Psoas muscle (tissue), 8 donors: ENCODE measurements around the gene NGF. TPM values are rescaled to one million over a fixed set of nuclear protein-coding genes. Genes with fewer than 3 reads are reported as not detected.
"Not testable (repeated sequence)": the region's sequence is repeated elsewhere in the genome, so short reads cannot be mapped to it uniquely, and the experiment has no call there.

ENCODE experiments used
- ATAC-seq, 4 donors: fragments of 200-7000 bp; cut with Tn5 transposase; one replicate each; pipeline ENCODE4 v1.9.1; 2020; ENCODE audit warnings: moderate library complexity in 3 of 4, mild to moderate bottlenecking in 2 of 4
- DNase-seq, 2 donors: peaks; one replicate each; pipeline ENCODE4 v3.0.0-alpha.2; 2020
- H3K27ac ChIP-seq: fragments of 200-600 bp; one replicate; pipeline ENCODE4 v1.8.0; 2022
- H3K27me3 ChIP-seq, 3 donors: fragments of 200-600 bp in 1 of 3; one replicate each; pipeline versions ENCODE4 v1.6.1 to v1.8.0; 2013 to 2022; ENCODE audit warnings: low read length in 2 of 3, mild to moderate bottlenecking in 2 of 3, moderate library complexity in 1 of 3; ENCODE audit not compliant: insufficient read depth in 3 of 3
- H3K36me3 ChIP-seq, 2 donors: fragments of 200-600 bp in 1 of 2; one replicate each; pipeline versions ENCODE4 v1.6.1 to v1.8.0; 2013 to 2022; ENCODE audit warnings: low read depth in 1 of 2, mild to moderate bottlenecking in 1 of 2, moderate library complexity in 1 of 2; ENCODE audit not compliant: insufficient read depth in 1 of 2
- H3K4me1 ChIP-seq: fragments of 200-600 bp; one replicate; pipeline ENCODE4 v1.8.0; 2022
- H3K4me3 ChIP-seq: fragments of 200-600 bp; one replicate; pipeline ENCODE4 v1.8.0; 2022; ENCODE audit warnings: mild to moderate bottlenecking
- H3K9me3 ChIP-seq: fragments of 200-600 bp; one replicate; pipeline ENCODE4 v1.8.0; 2022
- CTCF ChIP-seq: fragments of 200-600 bp; IDR thresholded peaks from one replicate; pipeline ENCODE4 v1.8.0; 2022; ENCODE audit warnings: antibody characterized with exemption
- WGBS, 3 donors: extraction: QIAGEN DNeasy Blood & Tissue Kit; methylation state at CpG; one replicate each; pipeline versions ENCODE4 v1.1.6 to v1.1.7; 2013; 5-methylcytosine and 5-hydroxymethylcytosine counted together
- intact Hi-C, 2 donors: fragments of 100-400 bp; cut with DNase I; formaldehyde crosslinking; loops; one replicate each; pipeline versions ENCODE4 v1.11.0 to v1.14.2; 2022
- polyA plus RNA-seq, 3 donors: library from polyadenylated mRNA; stranded (reverse); fragments of 200-250 nt; gene quantifications; one replicate each; pipeline ENCODE4 v1.2.3, GENCODE V29; 2013
- total RNA-seq, 4 donors: library from RNA; stranded (reverse); fragmentation: NEBNext Ultra II Directional in 2 of 4; extraction: Animal tissue kit (Norgen Biotek cat#: 25700) in 2 of 4; gene quantifications; one replicate each; pipeline versions ENCODE4 v1.2.1 to v1.2.4, GENCODE V29; 2021 to 2023
- donor health status: healthy with polysubstance abuse.
- donor health status: DM: no; HTN: no; CAD: no; lungs with moderate emphysema.
- donor health status: Bipolar disorder and iron deficiency.
- donor health status: healthy.
- donor health status: DM: yes; HTN: yes; CAD: no.
- donor health status: DM: no; HTN: no; CAD: no.
- donor health status: DM: no; HTN: no; CAD: no.
- donor health status: DM: yes; HTN: yes; CAD: no.

NGF gene
- total and polyA plus RNA-seq, 7 donors, result 0.27 to 1.4 (median 0.57) TPM

GRCh38 chr1:115313182-115313581 lies 24.9 kb downstream of the NGF start:
- H3K27ac ChIP-seq, result no peak overlapping the region

GRCh38 chr1:115312742-115313141 lies 25.3 kb downstream of the NGF start:
- TF ChIP-seq CTCF, result no peak
- Histone ChIP-seq H3K4me1 (no peaks in the 10 kb centered on the region), H3K27me3 (no peaks in the 10 kb centered on the region), H3K36me3 (no peaks in the 10 kb centered on the region), H3K27ac (no peak overlapping the region), H3K9me3 (no peaks in the 10 kb centered on the region), H3K4me3 (no peak overlapping the region)
- no peak for DNase-seq
- intact Hi-C loops, result no loop called here
- no peak for ATAC-seq

More at GRCh38 chr1:115313182-115313581, 24.9 kb downstream of the NGF start:
- no peak for DNase-seq
- Histone ChIP-seq H3K27me3 (no peaks in the 10 kb centered on the region), H3K4me1 (no peaks in the 10 kb centered on the region), H3K36me3 (no peaks in the 10 kb centered on the region), H3K9me3 (no peaks in the 10 kb centered on the region), H3K4me3 (no peak overlapping the region)
- no peak for ATAC-seq
- intact Hi-C loops, result no loop called here
- 60 to 75% (median 71%) methylated on average over 1 of the region's 1 CpG for WGBS, 3 donors
- TF ChIP-seq CTCF, result no peak

GRCh38 chr1:115311474-115311989 lies 26.5 kb downstream of the NGF start:
- no peak for ATAC-seq
- 86 to 95% (median 89%) methylated on average over 1 of the region's 1 CpG for WGBS, 3 donors
- Histone ChIP-seq H3K9me3 (no peaks in the 10 kb centered on the region), H3K27me3 (no peaks in the 10 kb centered on the region), H3K4me1 (no peaks in the 10 kb centered on the region), H3K4me3 (no peak overlapping the region), H3K36me3 (no peaks in the 10 kb centered on the region), H3K27ac (no peak overlapping the region)
- intact Hi-C loops, result no loop called here
- no peak for DNase-seq
- no peak for TF ChIP-seq CTCF

- no peaks in the 10 kb centered on the region for H3K27me3 ChIP-seq
- intact Hi-C loops, result no loop called here
- H3K4me1 ChIP-seq, result no peaks in the 10 kb centered on the region
- 85 to 90% (median 89%) methylated on average over 2 of the region's 2 CpGs for WGBS, 3 donors
- no peak overlapping the region for H3K4me3 ChIP-seq
- H3K9me3 ChIP-seq, result no peaks in the 10 kb centered on the region
- H3K27ac ChIP-seq, result no peak overlapping the region
- ATAC-seq (no peak), DNase-seq (no peak)
- H3K36me3 ChIP-seq, result no peaks in the 10 kb centered on the region
- no peak for TF ChIP-seq CTCF
Observed at GRCh38 chr1:115310581-115311473, 27.2 kb downstream of the NGF start.

GRCh38 chr1:115309504-115309903 lies 28.5 kb downstream of the NGF start:
- H3K27me3 ChIP-seq, ATAC-seq, H3K36me3 ChIP-seq, H3K4me3 ChIP-seq, intact Hi-C loops, H3K27ac ChIP-seq, H3K4me1 ChIP-seq, DNase-seq, H3K9me3 ChIP-seq: not testable (repeated sequence)
